ENCODE results near the gene OVOL2. TPM values are rescaled to one million over a fixed set of nuclear protein-coding genes. Genes with fewer than 3 reads are reported as not detected.
"Not testable (repeated sequence)": the region's sequence is repeated elsewhere in the genome, so short reads cannot be mapped to it uniquely, and the experiment has no call there.

Gene OVOL2
- total RNA-seq, 2 donors from 2014 or later = 3.6 to 15.8 TPM

DNA sequence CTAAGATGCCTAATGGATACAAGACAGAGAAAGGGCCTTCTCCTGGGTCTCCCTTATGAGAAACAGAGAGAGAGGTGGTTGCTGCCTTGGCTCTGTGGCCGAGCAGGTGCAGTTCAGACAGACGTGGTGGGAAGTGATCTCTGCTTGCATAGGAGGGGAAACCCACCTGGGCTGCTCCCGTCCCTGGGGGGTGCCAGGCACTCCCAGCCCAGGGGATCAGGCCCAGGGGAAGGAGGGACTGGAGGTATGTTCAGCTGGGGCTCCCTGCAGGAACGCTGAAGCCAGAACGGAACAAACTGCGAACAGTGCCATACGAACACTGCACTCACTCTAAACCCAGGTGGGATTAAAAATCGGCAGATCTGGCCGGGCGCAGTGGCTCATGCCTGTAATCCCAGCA lies 35.7 kb upstream of the OVOL2 start:
- Histone ChIP-seq H3K4me3 (no peak overlapping the region), H3K4me1 (no peaks in the 10 kb centered on the region), H3K9me3 (no peaks in the 10 kb centered on the region), H3K36me3 (replicated peaks in 1 of 2; ENCODE audit: insufficient read depth in 1 of 2, low read depth in 2 of 2) (no peaks in the 10 kb centered on the region), H3K27ac (no peak overlapping the region), H3K27me3 (no peaks in the 10 kb centered on the region)
- 55 to 75% methylated on average over 6 to 10 of the region's 10 CpGs for WGBS, 2 donors
- ATAC-seq = no peak
- no peak for DNase-seq
- no peak for TF ChIP-seq POLR2A (IDR thresholded peaks at IDR 0.05)
- TF ChIP-seq, protein P1, sequence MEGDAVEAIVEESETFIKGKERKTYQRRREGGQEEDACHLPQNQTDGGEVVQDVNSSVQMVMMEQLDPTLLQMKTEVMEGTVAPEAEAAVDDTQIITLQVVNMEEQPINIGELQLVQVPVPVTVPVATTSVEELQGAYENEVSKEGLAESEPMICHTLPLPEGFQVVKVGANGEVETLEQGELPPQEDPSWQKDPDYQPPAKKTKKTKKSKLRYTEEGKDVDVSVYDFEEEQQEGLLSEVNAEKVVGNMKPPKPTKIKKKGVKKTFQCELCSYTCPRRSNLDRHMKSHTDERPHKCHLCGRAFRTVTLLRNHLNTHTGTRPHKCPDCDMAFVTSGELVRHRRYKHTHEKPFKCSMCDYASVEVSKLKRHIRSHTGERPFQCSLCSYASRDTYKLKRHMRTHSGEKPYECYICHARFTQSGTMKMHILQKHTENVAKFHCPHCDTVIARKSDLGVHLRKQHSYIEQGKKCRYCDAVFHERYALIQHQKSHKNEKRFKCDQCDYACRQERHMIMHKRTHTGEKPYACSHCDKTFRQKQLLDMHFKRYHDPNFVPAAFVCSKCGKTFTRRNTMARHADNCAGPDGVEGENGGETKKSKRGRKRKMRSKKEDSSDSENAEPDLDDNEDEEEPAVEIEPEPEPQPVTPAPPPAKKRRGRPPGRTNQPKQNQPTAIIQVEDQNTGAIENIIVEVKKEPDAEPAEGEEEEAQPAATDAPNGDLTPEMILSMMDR (IDR thresholded peaks at IDR 0.05) = no peak
- intact Hi-C loops (cut with DNase I) = no loop called here

DNA sequence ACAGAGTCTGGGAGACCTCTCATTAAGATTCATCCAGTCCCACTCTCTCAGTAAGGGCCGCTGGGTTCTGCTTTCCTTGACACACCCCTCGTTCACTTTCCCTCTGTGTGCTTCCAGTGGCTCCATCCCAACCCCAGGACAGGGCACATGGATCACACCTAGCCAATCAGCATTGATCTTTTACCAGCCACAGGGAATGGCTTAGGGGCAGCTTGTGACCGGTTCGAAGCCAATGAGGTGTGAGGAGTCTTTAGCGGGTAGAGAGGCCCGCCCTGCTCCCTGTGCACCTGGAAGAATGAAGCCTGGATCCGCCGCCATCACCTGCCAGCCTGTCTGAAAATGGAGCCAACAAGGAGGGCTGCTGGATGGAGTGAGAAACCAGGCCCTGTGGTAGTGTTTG lies 35.2 kb upstream of the OVOL2 start:
- H3K4me3 ChIP-seq = no peak overlapping the region
- no peak for TF ChIP-seq POLR2A (IDR thresholded peaks at IDR 0.05)
- TF ChIP-seq, protein P1 (IDR thresholded peaks at IDR 0.05) = no peak
- no peaks in the 10 kb centered on the region for H3K27me3 ChIP-seq
- H3K4me1 ChIP-seq = no peaks in the 10 kb centered on the region
- no peaks in the 10 kb centered on the region for H3K36me3 ChIP-seq (replicated peaks in 1 of 2; ENCODE audit: insufficient read depth in 1 of 2, low read depth in 2 of 2)
- WGBS, 2 donors = 82 to 87% methylated on average over 8 of the region's 8 CpGs
- ATAC-seq = no peak
- H3K27ac ChIP-seq = no peak overlapping the region
- intact Hi-C loops (cut with DNase I) = no loop called here
- DNase-seq = no peak
- no peaks in the 10 kb centered on the region for H3K9me3 ChIP-seq

GRCh38 chr20:18091623-18092022 lies 33.9 kb upstream of the OVOL2 start:
- intact Hi-C loops (cut with DNase I) = no loop called here
- no peaks in the 10 kb centered on the region for H3K27me3 ChIP-seq
- DNase-seq (no peak), ATAC-seq (no peak)
- H3K9me3 ChIP-seq = no peaks in the 10 kb centered on the region
- H3K4me1 ChIP-seq = no peaks in the 10 kb centered on the region
- no peak overlapping the region for H3K27ac ChIP-seq
- no peak for TF ChIP-seq POLR2A (IDR thresholded peaks at IDR 0.05)
- TF ChIP-seq, protein P1 (IDR thresholded peaks at IDR 0.05) = no peak
- no peaks in the 10 kb centered on the region for H3K36me3 ChIP-seq (replicated peaks in 1 of 2; ENCODE audit: insufficient read depth in 1 of 2, low read depth in 2 of 2)
- no peak overlapping the region for H3K4me3 ChIP-seq
- WGBS, 2 donors = 52 to 63% methylated on average over 7 of the region's 7 CpGs

- Histone ChIP-seq H3K4me1 (no peaks in the 10 kb centered on the region), H3K4me3 (no peak overlapping the region), H3K9me3 (no peaks in the 10 kb centered on the region), H3K36me3 (replicated peaks in 1 of 2; ENCODE audit: insufficient read depth in 1 of 2, low read depth in 2 of 2) (no peaks in the 10 kb centered on the region), H3K27me3 (no peaks in the 10 kb centered on the region), H3K27ac (no peak overlapping the region)
- 88 to 89% methylated on average over 5 to 10 of the region's 10 CpGs for WGBS, 2 donors
- ATAC-seq (no peak), DNase-seq (no peak)
- intact Hi-C loops (cut with DNase I) = no loop called here
- no peak for TF ChIP-seq POLR2A (IDR thresholded peaks at IDR 0.05)
- TF ChIP-seq, protein P1 (IDR thresholded peaks at IDR 0.05) = no peak
Measured at GRCh38 chr20:18090477-18090876, 32.8 kb upstream of the OVOL2 start.

GRCh38 chr20:18090044-18090443 lies 32.3 kb upstream of the OVOL2 start:
- WGBS, 2 donors = 50 to 54% methylated on average over 3 of the region's 3 CpGs
- H3K4me1 ChIP-seq = no peaks in the 10 kb centered on the region

GRCh38 chr20:18088841-18089240 lies 31.1 kb upstream of the OVOL2 start:
- DNase-seq; H3K9me3 ChIP-seq; intact Hi-C loops (cut with DNase I); H3K36me3 ChIP-seq (replicated peaks in 1 of 2; ENCODE audit: insufficient read depth in 1 of 2, low read depth in 2 of 2); H3K27me3 ChIP-seq; ATAC-seq; H3K4me3 ChIP-seq; H3K27ac ChIP-seq; H3K4me1 ChIP-seq: not testable (repeated sequence)
- WGBS, 2 donors = 83 to 92% methylated on average over 11 of the region's 11 CpGs

More at GRCh38 chr20:18090044-18090443, 32.3 kb upstream of the OVOL2 start:
- no peaks in the 10 kb centered on the region for H3K9me3 ChIP-seq
- intact Hi-C loops (cut with DNase I) = no loop called here
- DNase-seq = no peak
- H3K27me3 ChIP-seq = no peaks in the 10 kb centered on the region
- H3K4me3 ChIP-seq = no peak overlapping the region
- ATAC-seq = no peak
- no peak overlapping the region for H3K27ac ChIP-seq
- TF ChIP-seq, protein P1 (IDR thresholded peaks at IDR 0.05) = no peak
- TF ChIP-seq POLR2A (IDR thresholded peaks at IDR 0.05) = no peak
- no peaks in the 10 kb centered on the region for H3K36me3 ChIP-seq (replicated peaks in 1 of 2; ENCODE audit: insufficient read depth in 1 of 2, low read depth in 2 of 2)

- H3K27me3 ChIP-seq; H3K4me1 ChIP-seq; H3K9me3 ChIP-seq; H3K36me3 ChIP-seq (replicated peaks in 1 of 2; ENCODE audit: insufficient read depth in 1 of 2, low read depth in 2 of 2); H3K4me3 ChIP-seq; intact Hi-C loops (cut with DNase I); ATAC-seq; DNase-seq; H3K27ac ChIP-seq: not testable (repeated sequence)
- WGBS, 2 donors = 66 to 73% methylated on average over 3 of the region's 3 CpGs
Measured at GRCh38 chr20:18088298-18088697, 30.6 kb upstream of the OVOL2 start.
